Midbrain (tissue), 1 donor: Measurements from ENCODE around the gene TMEM200A.

Source experiments
- DNase-seq: peaks from one replicate; lab custom pipeline; 2025; lab: John Stamatoyannopoulos, UW

TMEM200A gene

DNA sequence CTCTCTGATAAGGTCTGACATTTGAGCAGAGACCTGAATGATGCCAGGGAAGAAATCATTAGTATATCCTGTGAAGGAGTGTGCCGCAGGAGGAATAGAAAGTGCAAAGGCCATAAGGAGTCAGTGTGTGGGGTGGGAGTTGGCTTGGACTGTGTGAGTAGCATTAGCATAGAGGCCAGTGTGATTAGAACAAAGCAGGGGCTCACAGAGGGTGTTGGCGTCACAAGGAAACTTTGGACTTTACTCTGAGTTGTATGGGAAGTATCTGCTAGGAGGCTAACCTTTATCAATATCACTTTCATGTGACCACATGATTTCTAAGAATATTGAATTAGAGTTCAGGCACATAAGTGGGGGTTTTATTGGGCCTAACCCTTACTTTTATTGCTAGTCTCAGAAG is 12.1 kb downstream of the TMEM200A start:
- no peak for DNase-seq

DNA sequence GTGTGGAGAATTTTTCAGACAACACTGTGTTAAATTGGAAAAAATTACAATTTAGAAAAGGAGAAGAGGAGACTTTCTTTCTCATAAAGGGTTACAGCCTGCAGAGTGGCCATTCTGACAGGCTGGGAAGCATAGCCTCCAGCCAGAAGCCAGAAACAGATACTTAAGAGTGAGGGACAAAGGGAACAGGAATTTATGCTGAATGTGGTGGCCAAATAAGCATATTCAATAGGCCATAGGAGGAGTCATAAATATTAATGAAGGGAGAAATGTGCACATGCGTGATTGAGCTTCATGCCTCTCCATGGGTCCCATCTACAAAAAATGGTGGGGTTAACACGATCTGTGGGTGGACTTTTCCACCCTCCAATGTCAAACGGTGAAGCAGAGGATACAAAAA is 13.4 kb downstream of the TMEM200A start:
- no peak for DNase-seq

DNA sequence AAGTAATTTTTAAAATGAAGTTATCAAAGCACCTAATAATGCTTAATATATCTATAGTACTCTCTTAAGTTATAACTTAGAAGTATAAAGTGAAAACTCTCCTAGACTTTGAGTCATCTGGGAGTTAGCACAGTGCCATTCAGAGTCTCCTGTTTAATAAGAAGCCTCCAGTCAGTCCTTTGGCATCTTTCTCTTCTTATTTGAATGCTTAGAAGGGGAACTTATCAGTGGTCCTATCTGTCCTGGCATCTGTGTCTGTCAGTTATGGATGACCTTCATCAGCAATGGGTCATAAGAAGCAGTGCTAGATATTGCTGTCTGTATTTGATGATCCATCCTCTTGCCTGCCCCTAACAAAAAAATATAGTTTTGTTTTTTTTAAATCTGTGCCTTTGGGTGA is 15.2 kb downstream of the TMEM200A start:
- no peak for DNase-seq

DNA sequence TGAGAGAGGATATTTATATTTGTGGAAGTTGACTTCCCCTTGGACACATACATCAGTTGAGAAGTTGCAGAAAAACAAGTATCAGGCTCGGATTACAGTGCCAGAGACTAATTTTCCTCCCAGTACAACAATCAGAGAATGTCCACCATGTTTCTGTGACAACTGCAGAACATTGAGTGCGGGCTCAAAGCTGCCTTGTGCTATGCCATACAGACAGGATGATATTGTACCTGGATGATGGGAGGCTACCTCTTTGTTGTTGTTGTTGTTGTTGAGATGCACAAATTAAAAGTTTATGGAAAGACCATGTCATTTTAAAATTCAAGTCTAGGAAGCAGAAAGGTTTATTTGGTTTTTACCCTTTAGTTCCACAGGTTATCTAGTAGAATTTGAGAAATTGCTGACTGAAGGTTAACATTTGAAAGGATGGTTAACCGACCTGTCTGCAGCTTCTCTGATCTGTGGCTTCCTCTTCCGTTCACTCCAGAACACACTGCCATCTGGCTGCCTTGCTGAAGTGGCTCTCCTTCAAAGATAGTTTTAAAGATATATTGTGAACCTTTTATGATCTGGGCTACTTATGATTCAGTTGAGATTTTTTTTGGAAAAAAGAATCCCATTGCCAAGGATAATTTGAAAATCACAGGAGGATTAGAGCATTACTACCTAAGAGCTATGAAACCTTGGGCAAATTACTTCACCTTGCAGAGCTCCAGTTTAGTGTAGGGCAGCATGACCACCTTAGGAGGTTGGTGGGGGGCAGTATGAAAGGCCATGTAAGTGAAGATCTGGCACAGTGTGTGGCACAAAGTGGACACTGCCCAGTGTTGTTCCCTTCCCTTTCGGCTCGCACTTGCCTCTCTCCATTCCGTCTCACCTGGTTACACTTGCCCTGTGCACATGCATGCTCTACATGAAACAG is 15.9 kb downstream of the TMEM200A start:
- DNase-seq = no peak

DNA sequence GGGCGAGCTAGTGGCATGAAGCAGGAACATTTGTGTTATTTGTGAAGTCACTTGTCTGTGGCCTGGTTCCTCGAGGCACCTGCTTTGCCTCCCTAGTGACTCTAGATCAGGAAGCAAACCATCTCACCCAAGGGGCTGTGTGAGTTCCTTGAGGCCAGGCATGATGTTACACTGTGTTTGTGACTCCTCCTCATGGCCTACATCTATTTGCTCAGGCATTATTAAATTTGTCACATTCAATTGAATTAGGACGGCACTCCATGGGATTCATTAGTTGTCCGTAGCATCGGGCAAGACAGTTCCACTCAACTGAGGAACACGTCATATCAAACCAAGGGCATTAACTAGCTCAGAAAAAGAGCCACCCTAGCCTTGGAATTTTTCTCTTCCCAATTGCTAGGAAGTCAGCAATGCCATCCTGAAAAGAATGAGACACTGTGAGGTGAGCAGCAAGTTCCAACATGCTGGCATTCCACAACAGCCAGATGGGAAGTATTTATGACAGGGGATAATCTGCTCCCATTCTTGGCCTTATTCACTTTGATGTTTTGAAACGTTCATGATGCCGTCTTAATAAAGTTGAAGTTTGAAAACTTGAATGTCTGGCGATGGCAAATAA is 17.2 kb downstream of the TMEM200A start:
- DNase-seq = no peak

DNA sequence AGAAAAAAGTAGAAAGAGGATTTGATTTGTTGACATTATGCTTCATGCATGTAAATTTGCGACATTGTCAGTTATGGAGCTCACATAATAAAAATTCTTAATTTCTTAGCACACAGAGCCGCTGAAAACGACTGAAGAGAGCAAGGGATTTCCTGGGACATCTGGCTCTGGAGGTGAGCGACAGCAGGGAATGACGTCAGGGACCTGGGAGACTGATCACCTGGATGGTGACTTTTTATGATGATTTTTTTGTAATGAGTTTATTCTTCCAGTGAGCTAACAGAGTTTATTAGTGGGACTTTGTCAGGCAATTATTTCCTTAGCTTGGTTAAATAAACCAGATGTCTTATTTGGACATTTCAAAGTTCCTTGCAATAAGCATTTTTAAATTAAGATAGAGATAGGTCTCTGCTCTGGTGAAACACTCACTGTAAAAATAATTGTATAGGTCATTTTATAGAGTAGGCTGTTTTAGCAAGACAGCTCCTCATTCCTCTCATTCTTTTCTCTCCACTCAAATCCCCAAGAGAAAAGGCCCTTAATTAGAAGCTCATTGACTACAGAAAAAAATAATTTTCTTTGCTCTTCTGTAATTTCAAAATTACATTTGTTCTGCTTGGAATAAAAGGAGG is 19.4 kb downstream of the TMEM200A start:
- no peak for DNase-seq

DNA sequence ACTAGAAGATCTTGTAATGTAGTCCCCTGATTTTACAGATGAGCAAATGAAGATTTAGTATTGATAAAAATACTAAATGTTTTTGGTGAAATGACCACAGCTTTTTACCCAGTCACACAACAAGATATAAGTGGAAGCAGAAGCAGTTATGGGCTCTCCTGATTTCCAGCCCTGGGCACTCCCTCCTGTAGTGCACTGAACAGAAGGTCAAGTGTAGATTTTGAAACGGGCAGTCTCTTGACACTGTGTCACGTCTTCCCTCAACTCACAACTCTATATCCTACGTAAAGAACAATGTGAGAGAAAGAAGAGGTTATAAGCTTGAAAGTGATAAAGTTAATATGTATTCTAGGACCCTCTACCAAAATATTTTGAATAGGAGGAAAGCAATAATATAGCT is 23.3 kb downstream of the TMEM200A start:
- DNase-seq = no peak

DNA sequence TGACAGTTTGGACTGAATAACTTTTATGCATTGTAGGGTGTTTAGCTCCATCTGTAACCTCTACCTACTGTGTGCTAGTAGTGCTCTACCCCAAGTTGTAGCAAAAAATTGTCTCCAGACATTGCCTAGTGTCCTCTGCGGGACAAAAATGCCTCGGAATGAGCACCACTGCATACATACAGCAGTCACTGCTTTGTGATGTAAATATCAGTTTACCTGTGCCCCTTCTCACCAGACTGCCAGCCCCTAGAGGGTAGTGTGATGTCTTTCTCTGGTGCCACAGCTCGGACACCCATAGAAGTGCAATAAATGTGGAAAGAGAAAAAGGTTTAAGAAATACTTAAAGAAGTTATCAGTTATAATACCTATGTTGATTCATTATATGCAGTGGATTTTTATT is 25.1 kb downstream of the TMEM200A start:
- no peak for DNase-seq

DNA sequence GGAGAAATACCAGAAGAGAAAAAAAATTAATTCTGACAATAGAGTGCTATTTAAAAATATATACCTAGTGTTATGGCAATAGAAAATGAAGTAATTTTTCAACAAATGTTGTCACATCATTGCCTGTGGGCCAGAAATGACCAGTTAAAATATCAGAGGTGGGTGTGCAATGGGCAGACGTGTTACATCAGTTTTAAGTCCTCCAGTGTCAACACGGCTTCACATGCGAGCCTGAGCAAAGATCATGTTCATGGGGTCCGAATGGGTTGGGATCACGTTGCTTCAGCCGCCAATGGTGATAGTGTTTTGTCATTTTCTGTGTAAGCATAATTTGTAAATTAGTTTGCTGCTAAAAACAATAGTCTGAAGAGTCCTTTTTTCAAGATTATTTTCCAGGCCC is 27.5 kb downstream of the TMEM200A start:
- no peak for DNase-seq

DNA sequence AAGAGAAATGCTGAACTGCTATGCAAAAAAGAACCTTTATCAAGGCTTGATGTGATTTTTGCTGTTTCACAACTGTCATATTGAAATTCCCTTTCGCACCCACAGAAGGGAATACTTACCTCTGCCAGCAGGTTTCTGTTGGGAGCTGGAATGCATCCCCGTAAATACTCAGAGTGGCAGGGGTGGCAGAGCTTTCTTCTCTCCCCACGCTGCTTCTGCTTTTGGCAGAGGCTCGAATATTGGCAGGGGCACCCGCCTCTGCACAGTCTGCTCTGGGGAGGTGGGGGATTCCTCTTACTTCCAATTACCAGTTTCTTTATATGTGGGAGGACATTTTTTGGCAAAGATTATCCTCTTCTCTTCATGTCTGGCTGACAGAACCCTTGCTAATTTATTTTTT is 28.4 kb downstream of the TMEM200A start:
- no peak for DNase-seq

DNA sequence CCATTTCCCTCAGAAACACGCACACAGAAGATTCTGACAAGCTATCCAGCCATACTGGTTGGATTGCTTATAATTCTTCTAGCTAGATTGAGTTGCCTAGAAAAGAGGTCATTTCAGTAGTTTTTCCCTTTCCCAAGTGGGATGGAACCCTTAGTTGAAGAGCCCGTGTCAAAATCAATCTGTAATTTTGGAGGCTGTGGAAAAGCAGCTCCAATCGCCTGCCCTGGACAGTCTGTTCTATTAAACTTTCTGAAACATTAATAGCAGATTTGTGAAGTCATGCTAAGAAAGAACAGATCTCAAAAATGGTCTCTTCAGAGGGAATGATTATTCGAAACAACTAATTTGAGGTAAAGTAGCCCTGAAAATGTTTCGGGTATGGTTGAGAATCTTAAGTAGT is 29.3 kb downstream of the TMEM200A start:
- DNase-seq = no peak

DNA sequence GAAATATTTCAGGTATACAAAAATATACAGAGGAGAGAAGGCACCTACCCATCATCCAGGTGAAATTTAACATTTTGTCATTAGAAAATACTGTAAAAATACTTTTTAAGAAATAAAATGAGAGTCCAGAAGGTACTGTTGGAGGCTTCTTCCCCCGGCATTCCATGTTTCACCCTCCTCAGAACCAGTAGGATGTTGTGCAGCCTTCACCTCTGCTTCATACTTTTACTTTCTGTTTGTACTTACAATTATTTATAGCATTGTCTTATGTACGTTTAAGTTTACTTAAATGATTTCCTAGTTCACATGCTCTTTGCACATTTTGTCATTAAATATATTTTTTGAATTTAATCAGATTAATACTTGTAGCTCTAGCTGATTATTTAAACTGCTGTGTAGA is 30.9 kb downstream of the TMEM200A start:
- no peak for DNase-seq

DNA sequence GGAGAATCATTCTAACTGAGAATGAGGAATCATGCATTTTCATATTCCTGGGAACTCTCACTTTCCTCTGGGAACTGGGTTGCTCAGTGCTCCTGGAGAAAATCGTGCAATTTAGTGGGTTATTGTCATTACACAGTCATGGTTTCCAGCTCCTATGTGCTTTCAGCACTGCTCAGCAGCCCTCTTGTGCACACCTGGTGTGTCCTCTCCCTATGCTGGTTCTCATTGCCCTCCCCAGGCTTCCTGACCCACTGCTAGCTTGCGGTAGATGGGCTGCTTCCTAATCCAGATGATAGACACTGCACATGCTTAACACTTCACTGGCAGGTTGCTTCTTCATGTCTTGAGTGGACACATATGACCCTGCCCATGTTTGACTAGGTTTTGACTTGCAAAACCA is 39.7 kb downstream of the TMEM200A start:
- DNase-seq = no peak

DNA sequence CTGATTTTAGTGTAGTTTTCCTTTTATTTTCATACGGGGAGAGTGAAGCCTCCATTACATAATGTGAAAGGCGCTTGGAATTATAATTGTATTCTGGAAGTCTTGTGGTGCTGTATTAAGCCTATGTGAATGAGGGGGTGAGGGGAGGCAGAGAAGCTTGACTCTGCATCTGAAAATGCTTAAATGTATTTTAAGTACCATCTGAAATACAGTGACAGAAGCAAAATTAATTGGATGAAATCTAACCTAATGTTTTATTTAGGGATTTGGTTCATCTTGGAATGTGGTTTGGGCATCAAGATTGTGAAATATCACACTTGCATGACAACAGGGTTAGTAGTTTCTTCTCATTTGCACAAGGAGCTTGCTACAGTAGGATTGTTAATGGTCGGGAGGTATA is 41.2 kb downstream of the TMEM200A start:
- no peak for DNase-seq

DNA sequence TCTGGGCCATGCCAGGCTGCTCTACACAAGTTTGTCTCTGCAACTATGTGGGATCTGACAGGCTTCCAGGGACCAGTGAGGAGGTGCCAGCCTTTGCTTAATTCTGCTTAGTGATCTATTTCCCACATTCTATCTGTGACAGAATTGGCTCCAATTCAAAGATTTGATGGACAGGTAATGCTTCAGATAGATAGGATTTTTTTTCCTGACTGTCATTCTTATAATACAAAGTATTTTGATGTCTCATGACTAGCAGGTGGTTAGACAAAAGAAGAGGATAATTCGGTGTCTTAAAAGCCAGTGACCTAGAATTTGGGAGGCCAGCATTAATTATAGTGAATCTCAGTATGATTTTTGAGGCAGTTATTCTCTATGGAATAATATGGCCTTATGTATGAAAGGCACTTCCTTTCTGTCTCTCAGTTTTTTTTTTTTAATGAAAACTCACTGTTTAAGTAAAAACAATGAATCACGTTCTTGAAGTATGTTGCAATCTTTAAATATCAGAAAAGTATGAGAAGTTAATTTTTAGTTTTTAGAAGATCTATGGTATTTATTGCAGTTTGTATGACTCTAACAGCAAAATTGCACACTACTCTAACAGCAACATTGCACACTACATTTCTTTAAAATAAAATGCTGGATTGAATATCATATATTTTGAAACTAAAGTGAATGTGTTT is 43.7 kb downstream of the TMEM200A start:
- no peak for DNase-seq

DNA sequence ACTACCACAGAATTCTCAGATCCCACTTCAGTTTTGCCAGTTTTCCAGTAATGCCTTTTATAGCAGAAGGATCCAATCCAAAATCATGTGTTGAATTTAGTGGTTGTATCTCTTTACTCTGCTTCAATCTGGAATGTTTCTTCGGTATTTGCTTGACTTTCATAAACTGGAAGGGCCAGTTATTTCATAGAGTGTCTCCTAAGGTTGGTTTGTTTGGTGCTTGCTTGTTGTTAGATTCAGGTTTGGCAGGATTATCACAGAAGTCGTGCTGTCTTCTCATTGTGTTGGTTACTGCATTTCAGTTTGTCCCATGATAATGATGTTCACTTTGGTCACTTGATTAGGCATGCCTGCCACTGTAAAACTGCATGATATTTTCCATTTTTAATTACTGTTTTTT is 45.7 kb downstream of the TMEM200A start:
- DNase-seq = no peak

DNA sequence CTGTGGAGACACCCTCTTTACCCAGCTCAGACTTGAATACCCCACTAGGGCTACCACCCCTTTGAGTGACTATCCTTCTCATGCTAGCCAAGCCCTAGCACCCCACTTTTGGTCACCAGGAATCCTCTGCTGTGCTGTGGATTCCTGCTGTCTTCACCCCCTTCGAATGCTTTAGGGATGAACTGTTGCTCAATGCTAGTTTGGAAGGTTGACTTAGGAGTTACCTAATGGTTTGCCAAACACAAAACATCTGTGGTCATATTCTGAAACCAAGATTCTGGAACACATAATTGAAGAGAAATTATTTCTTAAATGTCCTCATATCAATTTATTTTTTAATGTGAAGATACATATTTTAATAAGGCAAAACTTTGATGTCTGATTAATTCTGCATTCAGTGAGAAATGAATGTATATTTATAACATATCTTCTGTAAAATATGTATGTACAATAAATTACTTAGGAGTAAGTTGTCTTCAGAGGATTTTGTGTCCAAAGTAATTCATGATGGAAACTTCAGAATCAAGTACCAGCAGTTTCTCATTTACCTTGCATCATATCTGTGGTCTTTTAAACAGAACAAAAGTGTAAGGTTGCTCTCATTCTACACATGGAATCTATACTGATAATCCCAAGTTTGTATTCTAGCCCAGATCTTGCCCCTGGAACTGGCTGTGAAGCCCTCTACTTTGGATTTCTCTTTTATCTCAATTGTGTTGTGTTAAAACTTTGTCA is 46.9 kb downstream of the TMEM200A start:
- no peak for DNase-seq

DNA sequence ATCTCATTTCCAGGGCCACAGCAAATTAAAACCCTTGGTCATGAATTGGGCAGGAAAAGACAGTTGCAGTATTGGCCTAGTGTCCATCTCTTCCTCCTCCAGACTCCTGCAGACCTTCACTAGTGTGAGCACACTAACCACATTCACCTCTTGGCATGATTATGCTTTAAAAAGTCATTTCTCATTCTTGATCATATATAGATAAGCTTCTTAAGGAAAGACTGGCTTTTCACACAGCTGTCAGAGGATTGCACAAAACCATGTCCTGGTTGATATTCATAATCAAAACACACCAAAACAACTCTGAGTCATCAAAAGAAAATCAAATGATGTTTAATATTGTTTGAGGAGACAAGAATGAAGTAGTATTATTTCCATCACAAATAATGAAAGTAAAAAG is 52.1 kb downstream of the TMEM200A start:
- DNase-seq = no peak

DNA sequence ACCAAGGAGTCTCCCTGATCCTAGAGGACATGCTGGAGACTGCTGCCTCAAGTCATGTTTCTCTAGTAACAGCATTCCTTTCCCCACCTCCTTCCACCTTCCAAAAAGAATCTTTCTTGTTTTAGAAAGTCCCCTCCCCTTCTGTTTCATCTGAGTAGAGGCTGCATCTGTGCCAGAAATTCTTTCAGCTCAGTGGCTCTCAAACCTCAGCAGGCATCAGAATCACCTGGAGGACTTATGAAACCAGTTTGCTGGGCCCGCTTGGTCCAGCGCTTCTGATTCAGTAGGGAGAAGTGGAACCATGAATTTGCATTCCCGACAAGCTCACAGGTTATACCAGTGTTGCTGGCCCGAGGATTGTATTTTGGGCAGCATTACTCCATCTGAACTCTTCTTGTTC is 55.1 kb downstream of the TMEM200A start:
- DNase-seq = no peak

DNA sequence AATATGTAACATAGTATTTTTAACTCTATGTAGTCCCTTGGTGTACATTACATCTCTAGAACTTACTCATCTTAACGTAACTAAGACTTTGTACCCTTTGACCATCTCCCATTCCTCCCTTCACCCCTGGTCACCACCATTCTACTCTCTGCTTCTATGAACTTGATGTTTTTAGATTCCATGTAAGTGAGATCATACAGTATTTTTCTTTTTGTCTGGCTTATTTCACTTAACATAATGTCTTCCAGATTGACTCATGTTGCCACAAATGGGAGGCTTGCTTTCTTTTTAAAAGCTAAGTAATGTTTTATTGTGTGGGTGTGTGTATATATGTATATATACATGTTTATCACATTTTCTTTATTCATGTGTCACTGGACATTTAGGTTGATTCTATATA is 55.8 kb downstream of the TMEM200A start:
- no peak for DNase-seq

DNA sequence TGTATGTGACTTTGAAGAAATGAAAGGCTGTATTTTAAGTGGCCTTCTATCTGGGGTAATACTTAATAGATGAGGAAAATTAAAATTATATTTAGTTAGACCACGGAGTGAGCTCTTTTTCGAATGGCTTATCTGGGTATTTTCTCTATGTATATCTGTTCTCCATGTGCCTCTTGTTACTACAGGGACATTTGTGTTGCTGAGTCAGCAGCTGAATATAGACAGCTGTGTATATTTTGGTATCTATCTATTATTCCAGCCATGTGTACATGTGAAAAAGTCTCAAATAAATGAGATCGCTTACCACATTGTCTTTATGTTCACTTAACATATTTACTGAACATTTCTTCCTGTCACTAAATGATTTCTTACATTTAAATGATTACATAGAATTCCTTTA is 57.2 kb downstream of the TMEM200A start:
- no peak for DNase-seq

DNA sequence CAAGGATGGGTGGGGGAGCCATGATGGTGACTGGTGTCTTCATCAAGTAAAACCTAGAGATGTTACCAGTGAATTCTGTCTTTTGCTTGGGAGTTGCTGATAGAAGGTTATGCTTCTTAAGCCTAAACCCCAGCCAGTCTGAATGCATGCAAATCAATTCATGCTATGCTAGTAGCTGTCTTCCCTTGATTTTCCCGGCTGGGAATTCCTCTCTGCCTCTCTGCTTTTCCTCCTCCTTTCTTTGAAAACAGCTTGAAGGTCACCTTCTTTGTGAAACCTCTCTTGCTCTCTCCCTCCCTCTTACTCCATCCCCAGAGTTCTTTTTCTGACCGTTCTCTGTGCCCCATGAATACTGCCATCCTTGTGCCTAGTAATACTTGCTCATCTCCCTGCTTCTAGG is 58.9 kb downstream of the TMEM200A start:
- DNase-seq = no peak
